Activated effector memory CD4-positive, alpha-beta T cell treated with Interleukin-2 at 50 U/mL for 16 hours (primary cell): ENCODE measurements around the gene BBX.

Experiments used
- DNase-seq: peaks from one replicate; pipeline ENCODE4 v3.0.0-alpha.2; 2020

Gene BBX

GRCh38 chr3:107756649-107757048, 233.9 kb downstream of the BBX start:
- no peak for DNase-seq

- DNase-seq = no peak
These were observed 234.4 kb downstream of the BBX start for GRCh38 chr3:107757140-107757539.

GRCh38 chr3:107760144-107760543, 237.4 kb downstream of the BBX start:
- DNase-seq = no peak

- DNase-seq = no peak
These were observed 238.6 kb downstream of the BBX start for GRCh38 chr3:107761391-107761790.

GRCh38 chr3:107765524-107765923, 242.8 kb downstream of the BBX start:
- DNase-seq = no peak

GRCh38 chr3:107767897-107768605, 245.3 kb downstream of the BBX start:
- no peak for DNase-seq

GRCh38 chr3:107769882-107770281, 247.1 kb downstream of the BBX start:
- no peak for DNase-seq

- DNase-seq = no peak
These were observed 249.3 kb downstream of the BBX start for GRCh38 chr3:107772016-107772415.

- DNase-seq = no peak
These were observed 253.2 kb downstream of the BBX start for GRCh38 chr3:107775974-107776373.

- no peak for DNase-seq
These were observed 258.5 kb downstream of the BBX start for GRCh38 chr3:107781253-107781652.

GRCh38 chr3:107782054-107782453, 259.3 kb downstream of the BBX start:
- DNase-seq = no peak

GRCh38 chr3:107790612-107791011, 267.9 kb downstream of the BBX start:
- no peak for DNase-seq

GRCh38 chr3:107791027-107791426, 268.3 kb downstream of the BBX start:
- no peak for DNase-seq

GRCh38 chr3:107791450-107791849, 268.7 kb downstream of the BBX start:
- DNase-seq = no peak

GRCh38 chr3:107794664-107795443, 272.1 kb downstream of the BBX start:
- no peak for DNase-seq

- no peak for DNase-seq
These were observed 272.8 kb downstream of the BBX start for GRCh38 chr3:107795514-107796094.

- DNase-seq = no peak
These were observed 274.0 kb downstream of the BBX start for GRCh38 chr3:107796791-107797190.

- no peak for DNase-seq
These were observed 274.8 kb downstream of the BBX start for GRCh38 chr3:107797586-107797985.

- DNase-seq = no peak
These were observed 275.6 kb downstream of the BBX start for GRCh38 chr3:107798381-107798780.

- DNase-seq = no peak
These were observed 277.9 kb downstream of the BBX start for GRCh38 chr3:107800710-107801109.

GRCh38 chr3:107803170-107803569, 280.4 kb downstream of the BBX start:
- DNase-seq = no peak

- DNase-seq = no peak
These were observed 283.3 kb downstream of the BBX start for GRCh38 chr3:107806021-107806420.

- no peak for DNase-seq
These were observed 283.8 kb downstream of the BBX start for GRCh38 chr3:107806536-107806935.
